ENCODE data around the gene CPVL.

DNA sequence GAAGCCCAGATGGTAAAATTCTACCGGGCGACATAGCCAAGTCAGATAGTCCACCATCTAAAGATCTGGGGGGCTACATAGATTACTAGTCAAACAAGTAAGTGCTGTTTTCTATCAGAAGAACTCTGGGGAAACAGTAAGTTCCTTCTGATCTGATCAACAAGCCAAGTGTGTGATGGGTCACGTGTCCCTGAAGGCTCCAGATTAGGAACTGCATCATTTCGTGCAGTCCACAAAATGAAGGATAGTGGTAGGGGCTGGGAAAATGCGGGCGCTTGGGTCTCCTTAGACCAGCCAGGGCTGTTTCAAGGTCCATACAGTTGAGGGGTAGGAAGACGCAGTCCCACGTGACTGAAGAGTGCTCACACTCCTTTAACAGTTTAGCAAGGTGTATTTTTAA lies 46.5 kb upstream of the CPVL start:
- TF ChIP-seq, protein P1, sequence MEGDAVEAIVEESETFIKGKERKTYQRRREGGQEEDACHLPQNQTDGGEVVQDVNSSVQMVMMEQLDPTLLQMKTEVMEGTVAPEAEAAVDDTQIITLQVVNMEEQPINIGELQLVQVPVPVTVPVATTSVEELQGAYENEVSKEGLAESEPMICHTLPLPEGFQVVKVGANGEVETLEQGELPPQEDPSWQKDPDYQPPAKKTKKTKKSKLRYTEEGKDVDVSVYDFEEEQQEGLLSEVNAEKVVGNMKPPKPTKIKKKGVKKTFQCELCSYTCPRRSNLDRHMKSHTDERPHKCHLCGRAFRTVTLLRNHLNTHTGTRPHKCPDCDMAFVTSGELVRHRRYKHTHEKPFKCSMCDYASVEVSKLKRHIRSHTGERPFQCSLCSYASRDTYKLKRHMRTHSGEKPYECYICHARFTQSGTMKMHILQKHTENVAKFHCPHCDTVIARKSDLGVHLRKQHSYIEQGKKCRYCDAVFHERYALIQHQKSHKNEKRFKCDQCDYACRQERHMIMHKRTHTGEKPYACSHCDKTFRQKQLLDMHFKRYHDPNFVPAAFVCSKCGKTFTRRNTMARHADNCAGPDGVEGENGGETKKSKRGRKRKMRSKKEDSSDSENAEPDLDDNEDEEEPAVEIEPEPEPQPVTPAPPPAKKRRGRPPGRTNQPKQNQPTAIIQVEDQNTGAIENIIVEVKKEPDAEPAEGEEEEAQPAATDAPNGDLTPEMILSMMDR (conservative IDR thresholded peaks at IDR 0.05; ENCODE audit: low read depth, low read length): no peak
- TF ChIP-seq POLR2A (IDR thresholded peaks at IDR 0.05; ENCODE audit: low read depth, low read length) (no peak), RCOR1 (IDR thresholded peaks at IDR 0.05; ENCODE audit: insufficient replicate concordance, low read length) (no peak), CEBPB (IDR thresholded peaks at IDR 0.05; ENCODE audit: low read depth, low read length) (no peak), SMC3 (IDR thresholded peaks at IDR 0.05; ENCODE audit: low read depth, low read length) (no peak), FOS (IDR thresholded peaks at IDR 0.05; ENCODE audit: low read depth, low read length) (no peak), RAD21 (IDR thresholded peaks at IDR 0.05; ENCODE audit: low read length) (no peak), CHD1 (IDR thresholded peaks at IDR 0.05; ENCODE audit: low read depth, low read length) (no peak), RFX5 (IDR thresholded peaks at IDR 0.05; ENCODE audit: low read depth, low read length) (no peak), BHLHE40 (IDR thresholded peaks at IDR 0.05; ENCODE audit: low read depth, low read length) (no peak)
- TF ChIP-seq, protein P2, sequence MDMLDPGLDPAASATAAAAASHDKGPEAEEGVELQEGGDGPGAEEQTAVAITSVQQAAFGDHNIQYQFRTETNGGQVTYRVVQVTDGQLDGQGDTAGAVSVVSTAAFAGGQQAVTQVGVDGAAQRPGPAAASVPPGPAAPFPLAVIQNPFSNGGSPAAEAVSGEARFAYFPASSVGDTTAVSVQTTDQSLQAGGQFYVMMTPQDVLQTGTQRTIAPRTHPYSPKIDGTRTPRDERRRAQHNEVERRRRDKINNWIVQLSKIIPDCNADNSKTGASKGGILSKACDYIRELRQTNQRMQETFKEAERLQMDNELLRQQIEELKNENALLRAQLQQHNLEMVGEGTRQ (IDR thresholded peaks at IDR 0.05; ENCODE audit: low read depth, low read length): no peak

Data from IMR-90 (cell line).